ENCODE results near the gene IKZF5. TPM values are rescaled to one million over a fixed set of nuclear protein-coding genes. Genes with fewer than 3 reads are reported as not detected.

Gene IKZF5
- total and polyA plus RNA-seq, 9 of the 15 experiments (the other 6 are each of a cell fraction or from before 2014, with no cell fraction given): 3.8 to 19.6 (median 12.4) TPM

- no peak for FAIRE-seq
- TF ChIP-seq ZNF766 (CRISPR knock-in tag; conservative IDR thresholded peaks at IDR 0.05) (peak; percentile 51; the same call in 1 of the 2 replicates), ZNF174 (CRISPR knock-in tag; IDR thresholded peaks at IDR 0.05) (no peak)
- Histone ChIP-seq H3K4me1 (replicated peaks in 1 of 2; ENCODE audit: control insufficient read depth in 2 of 2, insufficient read depth in 2 of 2, low read length in 2 of 2) (no peaks in the 10 kb centered on the region), H3K79me2 (ENCODE audit: control insufficient read depth, insufficient read depth, low read length) (no peaks in the 10 kb centered on the region), H2AFZ (ENCODE audit: low read depth, low read length) (no peak overlapping the region), H3K27me3 (ENCODE audit: control insufficient read depth in 2 of 2, insufficient read depth in 2 of 2, low read length in 2 of 2) (no peaks in the 10 kb centered on the region), H4K20me1 (replicated peaks; ENCODE audit: control insufficient read depth, insufficient read depth, low read length) (no peaks in the 10 kb centered on the region), H3K9ac (ENCODE audit: insufficient read depth in 1 of 2, low read depth in 2 of 2, low read length in 2 of 2) (no peak overlapping the region), H3K4me3 (no peak overlapping the region), H3K36me3 (ENCODE audit: control insufficient read depth, insufficient read depth, low read length) (no peaks in the 10 kb centered on the region), H3K4me2 (ENCODE audit: insufficient read depth, low read length) (no peak overlapping the region), H3K9me3 (replicated peaks; ENCODE audit: control insufficient read depth, insufficient read depth, low read depth, low read length) (no peaks in the 10 kb centered on the region), H3K9me1 (ENCODE audit: control insufficient read depth, insufficient read depth, low read length) (no peaks in the 10 kb centered on the region), H3K27ac (ENCODE audit: extremely low read depth, low read depth, low read length) (no peak overlapping the region)
- CTCF ChIA-PET (ENCODE audit: low intra/inter-chr PET ratio): no interaction called here
- in situ Hi-C loops (cut with MboI) (no loop called here), intact Hi-C loops (cut with micrococcal nuclease) (no loop called here)
- no peak for DNase-seq (ENCODE audit: extremely low read depth in 1 of 4, low spot score in 3 of 4)
- BruUV-seq (replicated peaks): no TSS peak
- POLR2A ChIA-PET: no interaction called here
- 61% methylated on average over 4 of the region's 5 CpGs for WGBS (ENCODE audit: insufficient coverage, low coverage, missing lambda C conversion rate)
- no peak for ATAC-seq
These were observed 34.6 kb downstream of the IKZF5 start for GRCh38 chr10:122974023-122974422.

GRCh38 chr10:122968698-122969097, 39.9 kb downstream of the IKZF5 start:
- no peak for DNase-seq (ENCODE audit: extremely low read depth in 1 of 4, low spot score in 3 of 4)
- intact Hi-C loops (cut with micrococcal nuclease) (no loop called here), in situ Hi-C loops (cut with MboI) (no loop called here)
- no peak overlapping the region for H3K9ac ChIP-seq (ENCODE audit: insufficient read depth in 1 of 2, low read depth in 2 of 2, low read length in 2 of 2)
- POLR2A ChIA-PET: interaction anchor here (0.7 kb wide), 1 partner anchor 13 kb away, joined by 3 read pairs; no protein-coding TSS in a partner anchor
- H3K27me3 ChIP-seq (ENCODE audit: control insufficient read depth in 2 of 2, insufficient read depth in 2 of 2, low read length in 2 of 2): no peaks in the 10 kb centered on the region
- no peak for FAIRE-seq
- no peak overlapping the region for H3K4me2 ChIP-seq (ENCODE audit: insufficient read depth, low read length)
- no peak overlapping the region for H3K27ac ChIP-seq (ENCODE audit: extremely low read depth, low read depth, low read length)
- no peaks in the 10 kb centered on the region for H3K4me1 ChIP-seq (replicated peaks in 1 of 2; ENCODE audit: control insufficient read depth in 2 of 2, insufficient read depth in 2 of 2, low read length in 2 of 2)
- CTCF ChIA-PET (ENCODE audit: low intra/inter-chr PET ratio): no interaction called here
- no peaks in the 10 kb centered on the region for H4K20me1 ChIP-seq (replicated peaks; ENCODE audit: control insufficient read depth, insufficient read depth, low read length)
- no peaks in the 10 kb centered on the region; the same call in 1 of the 2 replicates for H3K9me3 ChIP-seq (replicated peaks; ENCODE audit: control insufficient read depth, insufficient read depth, low read depth, low read length)
- no peak for ATAC-seq
- peaks cover 6% of the 10 kb centered on the region; the same call in 2 of the 3 replicates for H3K36me3 ChIP-seq (ENCODE audit: control insufficient read depth, insufficient read depth, low read length)
- no peak overlapping the region for H2AFZ ChIP-seq (ENCODE audit: low read depth, low read length)
- no peaks in the 10 kb centered on the region for H3K79me2 ChIP-seq (ENCODE audit: control insufficient read depth, insufficient read depth, low read length)
- H3K4me3 ChIP-seq: no peak overlapping the region
- no peaks in the 10 kb centered on the region for H3K9me1 ChIP-seq (ENCODE audit: control insufficient read depth, insufficient read depth, low read length)
- no TSS peak for BruUV-seq (replicated peaks)
- 62% methylated on average over 3 of the region's 3 CpGs for WGBS (ENCODE audit: insufficient coverage, low coverage, missing lambda C conversion rate)
- TF ChIP-seq BRF2 (IDR thresholded peaks at IDR 0.05; ENCODE audit: borderline replicate concordance, insufficient read depth, insufficient read length) (no peak), POLR3G (IDR thresholded peaks at IDR 0.05; ENCODE audit: extremely low read depth, insufficient read length, insufficient replicate concordance) (no peak), ATF4 (CRISPR knock-in tag; IDR thresholded peaks at IDR 0.05) (no peak), E2F3 (CRISPR knock-in tag; IDR thresholded peaks at IDR 0.05) (no peak), CREB3 (tag; conservative IDR thresholded peaks at IDR 0.05; ENCODE audit: low read depth) (no peak), MAZ (CRISPR knock-in tag; conservative IDR thresholded peaks at IDR 0.05 in 1 of 2, IDR thresholded peaks at IDR 0.05 in 1 of 2) (no peak), ZC3H11A (IDR thresholded peaks at IDR 0.05; ENCODE audit: low read depth, low read length) (no peak), USF1 (CRISPR knock-in tag; IDR thresholded peaks at IDR 0.05) (no peak), RFX1 (IDR thresholded peaks at IDR 0.05) (no peak), COPS2 (conservative IDR thresholded peaks at IDR 0.05) (no peak), MAFG (tag; conservative IDR thresholded peaks at IDR 0.05) (no peak)

Data from K562 (cell line).